H1 (cell line): ENCODE data around the gene CNBD2. TPM values are rescaled to one million over a fixed set of nuclear protein-coding genes. Genes with fewer than 3 reads are reported as not detected.
"Not testable (repeated sequence)": the region's sequence is repeated elsewhere in the genome, so short reads cannot be mapped to it uniquely, and the experiment has no call there.

ENCODE experiments used
- CTCF ChIA-PET: fragments of 300-600 bp; sonication (Branson Sonifier 250); formaldehyde crosslinking; loops from one replicate; lab custom pipeline; 2021; ENCODE audit not compliant: partially characterized antibody; lab: Charles Lee
- POLR2A ChIA-PET: fragments of 300-600 bp; sonication (Branson Sonifier 250); formaldehyde crosslinking; loops from one replicate; lab custom pipeline; 2021; ENCODE audit warnings: inconsistent platforms; ENCODE audit not compliant: partially characterized antibody; lab: Charles Lee
- DNase-seq, 2 experiments: peaks; one replicate each; pipeline versions ENCODE4 v3.0.0 to v3.0.0-alpha.2; 2010 to 2022; ENCODE audit warnings: low spot score in 2 of 2, low read depth in 1 of 2, mixed read lengths in 1 of 2
- FAIRE-seq: peaks from 2 replicates; lab custom pipeline; 2011; peaks lifted over from hg19 to GRCh38; lab: Jason Lieb, UNC
- H2AFZ ChIP-seq: 2 replicates; pipeline ENCODE4 v1.8.1; 2012; ENCODE audit warnings: low read length, inconsistent platforms
- H2AK5ac ChIP-seq: 2 replicates; pipeline ENCODE4 v1.6.1; 2013; ENCODE audit warnings: low read depth, low read length
- H2BK120ac ChIP-seq: replicated peaks from 2 replicates; pipeline ENCODE3; 2013; ENCODE audit warnings: low read depth, low read length, inconsistent platforms
- H2BK12ac ChIP-seq: 2 replicates; pipeline ENCODE4 v1.6.1; 2013; ENCODE audit warnings: low read depth, low read length
- H2BK15ac ChIP-seq: 2 replicates; pipeline ENCODE4 v1.6.1; 2013; ENCODE audit warnings: low read length
- H2BK20ac ChIP-seq: 2 replicates; pipeline ENCODE4 v1.6.1; 2013; ENCODE audit warnings: low read length
- H2BK5ac ChIP-seq: 2 replicates; pipeline ENCODE4 v1.6.1; 2013; ENCODE audit warnings: low read depth, low read length
- H3K14ac ChIP-seq: 2 replicates; pipeline ENCODE4 v1.6.1; 2013; ENCODE audit warnings: inconsistent platforms; ENCODE audit not compliant: insufficient read length
- H3K18ac ChIP-seq: 2 replicates; pipeline ENCODE4 v1.6.1; 2013; ENCODE audit warnings: low read length; ENCODE audit errors: extremely low read depth
- H3K23ac ChIP-seq: 2 replicates; pipeline ENCODE4 v1.6.1; 2013; ENCODE audit warnings: inconsistent platforms; ENCODE audit not compliant: insufficient read length
- H3K23me2 ChIP-seq: 2 replicates; pipeline ENCODE4 v1.6.1; 2013; ENCODE audit warnings: low read depth, low read length
- H3K27ac ChIP-seq: 2 replicates; pipeline ENCODE4 v1.6.1; 2011; ENCODE audit warnings: low read depth, low read length, inconsistent platforms
- H3K27me3 ChIP-seq, 4 experiments: replicated peaks in 1 of 4; 1 replicate in 1 of 4; 2 replicates in 3 of 4; pipeline versions ENCODE4 v1.6.1 to v1.8.1; 2011 to 2013; ENCODE audit warnings: low read length in 3 of 4, mild to moderate bottlenecking in 3 of 4, inconsistent platforms in 2 of 4, mixed read lengths in 2 of 4, moderate library complexity in 1 of 4; ENCODE audit not compliant: control insufficient read depth in 3 of 4, insufficient read depth in 3 of 4; ENCODE audit errors: extremely low read depth in 1 of 4
- H3K36me3 ChIP-seq, 4 experiments: 2 replicates each; pipeline versions ENCODE4 v1.6.1 to v1.8.1; 2011 to 2013; ENCODE audit warnings: mild to moderate bottlenecking in 4 of 4, low read length in 3 of 4, moderate library complexity in 2 of 4, control low read depth in 1 of 4, inconsistent platforms in 1 of 4; ENCODE audit not compliant: insufficient read depth in 4 of 4, control insufficient read depth in 2 of 4
- H3K4ac ChIP-seq: replicated peaks from 2 replicates; pipeline ENCODE3; 2013; ENCODE audit warnings: low read length, low read depth, mixed read lengths, inconsistent platforms; ENCODE audit not compliant: insufficient read length
- H3K4me1 ChIP-seq, 4 experiments: replicated peaks in 1 of 4; 1 replicate in 1 of 4; 2 replicates in 3 of 4; pipeline versions ENCODE4 v1.6.1 to v1.8.1; 2011 to 2013; ENCODE audit warnings: low read length in 3 of 4, inconsistent platforms in 2 of 4, mixed read lengths in 1 of 4; ENCODE audit not compliant: insufficient read depth in 4 of 4, control insufficient read depth in 3 of 4
- H3K4me2 ChIP-seq, 2 experiments: 2 replicates each; pipeline versions ENCODE4 v1.6.1 to v1.8.1; 2011 to 2013; ENCODE audit warnings: low read depth in 2 of 2, low read length in 2 of 2, control low read depth in 1 of 2, inconsistent platforms in 1 of 2, mild to moderate bottlenecking in 1 of 2; ENCODE audit not compliant: insufficient read depth in 1 of 2
- H3K4me3 ChIP-seq, 4 experiments: fragments of 200-600, 300-600 bp in 1 of 4; sonication (generic), shearing (Covaris generic), sonication (Bioruptor Twin) in 1 of 4; 2 replicates each; pipeline versions ENCODE4 v1.5.1 to v1.8.1; 2011 to 2016; ENCODE audit warnings: low read length in 4 of 4, low read depth in 3 of 4, control low read depth in 2 of 4, inconsistent platforms in 2 of 4, mild to moderate bottlenecking in 2 of 4, mixed read lengths in 1 of 4, moderate library complexity in 1 of 4; ENCODE audit not compliant: insufficient read depth in 2 of 4; ENCODE audit errors: extremely low read depth in 1 of 4
- H3K56ac ChIP-seq: replicated peaks from 2 replicates; pipeline ENCODE3; 2013; ENCODE audit warnings: low read depth, mild to moderate bottlenecking, mixed read lengths, low read length, inconsistent platforms; ENCODE audit not compliant: insufficient read length
- H3K79me1 ChIP-seq: 2 replicates; pipeline ENCODE4 v1.6.1; 2013; ENCODE audit warnings: low read depth, low read length, control low read depth
- H3K79me2 ChIP-seq, 2 experiments: 2 replicates each; pipeline versions ENCODE4 v1.6.1 to v1.8.1; 2012 to 2013; ENCODE audit warnings: low read length in 2 of 2, mild to moderate bottlenecking in 2 of 2, inconsistent platforms in 1 of 2; ENCODE audit not compliant: insufficient read depth in 2 of 2, control insufficient read depth in 1 of 2
- H3K9ac ChIP-seq, 4 experiments: replicated peaks in 1 of 4; 1 replicate in 1 of 4; 2 replicates in 3 of 4; pipeline versions ENCODE4 v1.6.1 to v1.8.1; 2011 to 2013; ENCODE audit warnings: low read depth in 3 of 4, low read length in 3 of 4, control low read depth in 2 of 4, mild to moderate bottlenecking in 2 of 4, moderate library complexity in 2 of 4, inconsistent platforms in 1 of 4; ENCODE audit errors: extremely low read depth in 1 of 4
- H3K9me3 ChIP-seq, 2 experiments: 2 replicates each; pipeline versions ENCODE4 v1.6.1 to v1.8.1; 2012 to 2013; ENCODE audit warnings: mild to moderate bottlenecking in 2 of 2, moderate library complexity in 2 of 2, control low read depth in 1 of 2, inconsistent platforms in 1 of 2, low read depth in 1 of 2, low read length in 1 of 2, mixed read lengths in 1 of 2; ENCODE audit not compliant: insufficient read depth in 2 of 2
- H4K20me1 ChIP-seq, 2 experiments: replicated peaks in 1 of 2; 2 replicates each; pipeline versions ENCODE3 to v1.8.1; 2011 to 2013; ENCODE audit warnings: inconsistent platforms in 2 of 2, low read length in 2 of 2, mild to moderate bottlenecking in 1 of 2; ENCODE audit not compliant: insufficient read depth in 2 of 2, control insufficient read depth in 1 of 2
- H4K5ac ChIP-seq: 2 replicates; pipeline ENCODE4 v1.6.1; 2013; ENCODE audit warnings: low read length, low read depth, mixed read lengths, inconsistent platforms; ENCODE audit not compliant: insufficient read length
- H4K8ac ChIP-seq: 2 replicates; pipeline ENCODE4 v1.8.0; 2013; ENCODE audit warnings: mild to moderate bottlenecking, moderate library complexity, low read length, inconsistent platforms; ENCODE audit not compliant: insufficient read depth; ENCODE audit errors: extremely low read depth
- H4K91ac ChIP-seq: replicated peaks from 2 replicates; pipeline ENCODE3; 2013; ENCODE audit warnings: low read length, mixed read lengths, inconsistent platforms; ENCODE audit not compliant: insufficient read length
- WGBS, 2 experiments: shearing (Covaris generic) in 1 of 2; methylation state at CpG; one replicate each; pipeline versions ENCODE4 v1.1.6 to v1.1.7; 2013 to 2015; ENCODE audit warnings: low lambda C conversion rate in 2 of 2, mixed read lengths in 2 of 2, inconsistent platforms in 1 of 2, low coverage in 1 of 2, missing lambda C conversion rate in 1 of 2; ENCODE audit not compliant: insufficient replicate concordance in 2 of 2, insufficient coverage in 1 of 2, insufficient read length in 1 of 2; ENCODE audit errors: extremely low coverage in 1 of 2, missing lambda C conversion rate in 1 of 2; 5-methylcytosine and 5-hydroxymethylcytosine counted together
- polyA plus RNA-seq, 7 experiments: library from polyadenylated mRNA; depleted of rRNA in 3 of 7; stranded (reverse) in 5 of 7; unstranded in 2 of 7; fragments of >200 nt in 5 of 7; fragments of 200-250 nt in 2 of 7; gene quantifications; 1 replicate in 5 of 7; 2 replicates in 1 of 7; 4 replicates in 1 of 7; pipeline versions ENCODE4 v1.2.1 to v1.2.3, GENCODE V29; 2011 to 2013; ENCODE audit warnings: missing spikeins in 2 of 7, mixed read lengths in 2 of 7
- total RNA-seq: library from RNA; stranded (reverse); fragmentation: NEBNext Ultra II Directional; extraction: Animal tissue kit (Norgen Biotek cat#: 25700); gene quantifications from 2 replicates; pipeline ENCODE4 v1.2.1, GENCODE V29; 2021

The CNBD2 gene
- total and polyA plus RNA-seq, 2 of the 8 experiments (the other 6 are each of a cell fraction or from before 2014, with no cell fraction given), result 2.6 to 4.5 TPM

DNA sequence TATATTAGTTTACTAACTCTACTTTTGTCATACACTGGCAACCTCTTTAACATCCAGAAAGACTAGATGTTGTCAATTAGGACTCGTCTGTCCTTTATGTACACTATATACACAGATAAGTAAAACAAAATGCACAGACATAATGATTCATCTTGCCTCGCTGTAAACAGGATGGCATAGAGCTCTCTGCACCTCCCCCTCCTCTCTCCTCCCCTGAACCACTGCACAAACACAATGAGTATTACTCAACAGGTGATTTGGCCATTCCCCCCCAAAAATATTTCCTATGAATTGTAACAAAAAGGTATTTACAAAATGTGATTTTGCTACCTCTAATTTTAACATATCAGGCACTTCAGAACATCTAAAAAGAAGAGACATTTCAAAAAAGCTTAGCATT is 81.0 kb downstream of the CNBD2 start:
- H4K8ac ChIP-seq, H3K14ac ChIP-seq, H3K27ac ChIP-seq, H3K18ac ChIP-seq, H2BK120ac ChIP-seq, H3K23me2 ChIP-seq, H3K36me3 ChIP-seq, H3K9me3 ChIP-seq, DNase-seq, H3K23ac ChIP-seq, H2BK5ac ChIP-seq, CTCF ChIA-PET, H4K5ac ChIP-seq, H2BK15ac ChIP-seq, H2AK5ac ChIP-seq, H3K27me3 ChIP-seq, H3K56ac ChIP-seq, H3K79me1 ChIP-seq, H3K4ac ChIP-seq, H4K91ac ChIP-seq, H2BK12ac ChIP-seq, H2BK20ac ChIP-seq, H2AFZ ChIP-seq, FAIRE-seq, H3K9ac ChIP-seq: not testable (repeated sequence)
- peak overlapping the region; percentile 39 to 98 (median 44); a peak in 4 of 8 replicates for H3K4me3 ChIP-seq
- H3K4me1 ChIP-seq, result peaks cover 4 to 10% (median 6%) of the 10 kb centered on the region in 4 experiments; a peak in 6 of 7 replicates
- H3K4me2 ChIP-seq, result peak overlapping the region; percentile 46 to 57
- 28% methylated on average over 2 of the region's 2 CpGs; no CpG with 5 or more reads in 1 of the 2 experiments for WGBS, 2 experiments
- peaks cover 0 to 55% of the 10 kb centered on the region in 2 experiments; a peak in 3 of 4 replicates for H3K79me2 ChIP-seq
- POLR2A ChIA-PET, result interaction anchor here (0.6 to 2.8 kb wide), 2 partner anchors 31 to 106 kb away, joined by 4 to 11 read pairs; no protein-coding TSS in a partner anchor
- peaks cover 6 to 10% of the 10 kb centered on the region in 2 experiments for H4K20me1 ChIP-seq
